Activated T-cell treated with anti-CD3 and anti-CD28 coated beads, Interleukin-2, amount 50 U/mL, for 4 hours (primary cell): ENCODE data around the gene EEF1AKMT4. TPM values are rescaled to one million over a fixed set of nuclear protein-coding genes. Genes with fewer than 3 reads are reported as not detected.

Experiments
- total RNA-seq, 3 donors: library from RNA; stranded (reverse); gene quantifications; one replicate each; pipeline ENCODE4 v1.2.1, GENCODE V29; 2021

EEF1AKMT4 gene
- total RNA-seq, 3 donors from 2014 or later, result 15.2 to 19.7 (median 18.1) TPM

Other genes starting within 250 kb of the EEF1AKMT4 start
- 10 to 100 TPM; 10.0 to 12.5 (median 12.4) TPM for gene ABCC5, start 231.8 kb upstream of the EEF1AKMT4 start, total RNA-seq
- gene HTR3D, start 217.9 kb upstream of the EEF1AKMT4 start, total RNA-seq, result not detected
- not detected for gene HTR3C, start 196.6 kb upstream of the EEF1AKMT4 start, total RNA-seq
- not detected for gene HTR3E, start 152.6 kb upstream of the EEF1AKMT4 start, total RNA-seq
- 10 to 100 TPM; 91.7 to 94.5 (median 92.6) TPM for gene EIF2B5, start 114.3 kb upstream of the EEF1AKMT4 start, total RNA-seq
- gene DVL3, start 94.3 kb upstream of the EEF1AKMT4 start, total RNA-seq, result 10 to 100 TPM; 38.7 to 46.4 (median 40.3) TPM
- gene AP2M1, start 74.8 kb upstream of the EEF1AKMT4 start, total RNA-seq, result 100 to 1,000 TPM; 242 to 255 (median 251) TPM
- gene ABCF3, start 63.5 kb upstream of the EEF1AKMT4 start, total RNA-seq, result 10 to 100 TPM; 79.7 to 91.2 (median 84.4) TPM
- under 1 TPM in 1 of 3 donors, not detected in 2; 0.16 TPM for gene VWA5B2, start 20.1 kb upstream of the EEF1AKMT4 start, total RNA-seq
- gene ALG3, start 710 bp upstream of the EEF1AKMT4 start, total RNA-seq, result 10 to 100 TPM; 89.9 to 93.7 (median 92.5) TPM
- under 1 TPM; 0.34 to 0.53 (median 0.35) TPM for gene CAMK2N2, start 11.9 kb downstream of the EEF1AKMT4 start, total RNA-seq
- not detected for gene ECE2, start 26.4 kb downstream of the EEF1AKMT4 start, total RNA-seq
- 100 to 1,000 TPM; 497 to 520 (median 498) TPM for gene PSMD2, start 49.6 kb downstream of the EEF1AKMT4 start, total RNA-seq
- 1,000 to 10,000 TPM in 2 of 3 donors, 100 to 1,000 TPM in 1; 990 to 1,057 (median 1,007) TPM for gene EIF4G1, start 64.9 kb downstream of the EEF1AKMT4 start, total RNA-seq
- 1 to 10 TPM; 3.5 to 4.4 (median 3.7) TPM for gene FAM131A, start 87.9 kb downstream of the EEF1AKMT4 start, total RNA-seq
- gene CLCN2, start 111.9 kb downstream of the EEF1AKMT4 start, total RNA-seq, result 1 to 10 TPM; 4.5 to 5.2 (median 5.0) TPM
- gene POLR2H, start 112.0 kb downstream of the EEF1AKMT4 start, total RNA-seq, result 100 to 1,000 TPM; 146 to 170 (median 165) TPM
- gene THPO, start 128.5 kb downstream of the EEF1AKMT4 start, total RNA-seq, result not detected
- gene CHRD, start 130.4 kb downstream of the EEF1AKMT4 start, total RNA-seq, result under 1 TPM in 2 of 3 donors, not detected in 1; 0.11 to 0.33 TPM